Daoy (cell line): ENCODE measurements around the gene ZSWIM6. TPM values are rescaled to one million over a fixed set of nuclear protein-coding genes. Genes with fewer than 3 reads are reported as not detected.

Source experiments
- DNase-seq: peaks from one replicate; pipeline ENCODE4 v3.0.0-alpha.2; 2015; ENCODE audit warnings: low read depth
- total RNA-seq: library from RNA; depleted of rRNA; stranded (reverse); fragments of >200 nt; shearing (Covaris generic); gene quantifications from 2 replicates; pipeline ENCODE4 v1.2.3, GENCODE V29; 2014

Gene ZSWIM6
- total RNA-seq, 1 experiment from 2014 or later = 3.6 TPM

- no peak for DNase-seq
These were observed 148.0 kb downstream of the ZSWIM6 start for GRCh38 chr5:61479850-61480614.

- DNase-seq = no peak
These were observed 150.9 kb downstream of the ZSWIM6 start for GRCh38 chr5:61482980-61483379.

GRCh38 chr5:61486476-61486875 is 154.4 kb downstream of the ZSWIM6 start:
- DNase-seq = no peak

GRCh38 chr5:61489574-61489973 is 157.5 kb downstream of the ZSWIM6 start:
- DNase-seq = no peak

GRCh38 chr5:61491861-61492260 is 159.8 kb downstream of the ZSWIM6 start:
- no peak for DNase-seq

- no peak for DNase-seq
These were observed 161.9 kb downstream of the ZSWIM6 start for GRCh38 chr5:61493973-61494372.

GRCh38 chr5:61496446-61496845 is 164.4 kb downstream of the ZSWIM6 start:
- DNase-seq = no peak

GRCh38 chr5:61496860-61497259 is 164.8 kb downstream of the ZSWIM6 start:
- DNase-seq = no peak

- DNase-seq = no peak
These were observed 166.1 kb downstream of the ZSWIM6 start for GRCh38 chr5:61498121-61498520.

GRCh38 chr5:61501971-61502370 is 169.9 kb downstream of the ZSWIM6 start:
- DNase-seq = no peak

GRCh38 chr5:61504143-61504770 is 172.2 kb downstream of the ZSWIM6 start:
- no peak for DNase-seq

GRCh38 chr5:61505281-61505680 is 173.2 kb downstream of the ZSWIM6 start:
- DNase-seq = no peak

GRCh38 chr5:61507232-61507631 is 175.2 kb downstream of the ZSWIM6 start:
- DNase-seq = no peak

GRCh38 chr5:61516946-61517345 is 184.9 kb downstream of the ZSWIM6 start:
- DNase-seq = no peak

- no peak for DNase-seq
These were observed 187.7 kb downstream of the ZSWIM6 start for GRCh38 chr5:61519728-61520277.

GRCh38 chr5:61523073-61523472 is 191.0 kb downstream of the ZSWIM6 start:
- DNase-seq = no peak

- DNase-seq = no peak
These were observed 191.9 kb downstream of the ZSWIM6 start for GRCh38 chr5:61523997-61524396.

GRCh38 chr5:61525512-61526206 is 193.6 kb downstream of the ZSWIM6 start:
- peak; percentile 61 for DNase-seq

GRCh38 chr5:61526207-61526519 is 194.1 kb downstream of the ZSWIM6 start:
- no peak for DNase-seq

GRCh38 chr5:61532983-61533382 is 200.9 kb downstream of the ZSWIM6 start:
- DNase-seq = no peak

GRCh38 chr5:61534481-61535267 is 202.6 kb downstream of the ZSWIM6 start:
- DNase-seq = no peak

- DNase-seq = no peak
These were observed 203.8 kb downstream of the ZSWIM6 start for GRCh38 chr5:61535828-61536227.
